ENCODE data around the gene FKBP11. TPM values are rescaled to one million over a fixed set of nuclear protein-coding genes. Genes with fewer than 3 reads are reported as not detected.

The FKBP11 gene
- total RNA-seq, 2 donors from 2014 or later = 30.1 to 30.7 TPM

- H3K27me3 Mint-ChIP-seq (ENCODE audit: insufficient read depth) = peaks cover 80% of the 10 kb centered on the region
- DNase-seq = peak; percentile 86
- H3K4me3 ChIP-seq (ENCODE audit: low read length) = no peak overlapping the region
- H3K9ac ChIP-seq (ENCODE audit: extremely low read depth, low read length, poor library complexity, severe bottlenecking) = no peak overlapping the region
- no peaks in the 10 kb centered on the region for H3K36me3 Mint-ChIP-seq (ENCODE audit: low read depth)
- no peaks in the 10 kb centered on the region for H3K9me3 ChIP-seq (ENCODE audit: control insufficient read depth, low read length)
- peaks cover 76% of the 10 kb centered on the region for H3K27me3 ChIP-seq (ENCODE audit: control insufficient read depth, insufficient read depth, low read length, poor library complexity, severe bottlenecking)
- no peak overlapping the region for H3K27ac Mint-ChIP-seq
- H3K4me1 ChIP-seq (ENCODE audit: control insufficient read depth, insufficient read depth, low read length) = no peaks in the 10 kb centered on the region
- H3K36me3 ChIP-seq (ENCODE audit: control insufficient read depth, insufficient read depth, low read length) = no peaks in the 10 kb centered on the region
- WGBS, 2 experiments (ENCODE audit: insufficient coverage in 1 of 2, insufficient read length in 1 of 2) = 11 to 17% methylated on average over 28 to 77 of the region's 77 CpGs
- H3K9me3 Mint-ChIP-seq = no peaks in the 10 kb centered on the region
- no peak overlapping the region for H3K27ac ChIP-seq (ENCODE audit: low read depth, low read length)
- peak overlapping the region; percentile 51 for H3K4me3 Mint-ChIP-seq
- TF ChIP-seq CTCF (conservative IDR thresholded peaks at IDR 0.05) = peak; percentile 38
- H3K4me1 Mint-ChIP-seq = peaks cover 17% of the 10 kb centered on the region
These were observed 44.8 kb upstream of the FKBP11 start for GRCh38 chr12:48969833-48970701.

DNA sequence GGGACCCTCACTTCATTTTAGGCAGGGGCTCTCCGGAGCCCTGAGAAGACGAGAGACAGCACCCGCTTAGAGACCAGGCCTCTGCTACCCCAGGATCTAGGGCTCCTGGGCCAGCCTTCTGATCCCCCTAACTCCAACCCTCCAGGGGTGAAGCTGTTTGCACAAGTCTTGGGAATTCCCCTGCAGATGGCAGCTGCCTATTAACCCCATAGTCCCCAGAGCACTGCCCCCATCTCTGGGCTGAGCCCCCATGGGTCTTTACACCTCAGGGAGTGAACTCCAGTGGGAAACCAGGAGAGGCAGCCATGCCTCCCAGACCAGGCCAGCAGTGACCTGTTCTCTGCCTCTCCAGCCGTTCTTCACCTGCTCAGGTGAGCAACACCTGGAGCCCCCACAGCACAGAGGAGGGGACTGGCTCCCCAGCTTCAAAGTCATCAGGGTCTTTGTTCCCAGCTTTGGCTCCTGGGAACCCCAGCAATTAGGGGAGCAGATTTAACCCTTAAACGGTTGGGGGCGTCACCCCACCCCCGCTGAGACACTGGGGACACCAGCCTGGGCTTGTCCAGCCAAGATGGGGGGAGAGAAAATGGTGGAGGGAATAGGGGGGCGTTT is 44.0 kb upstream of the FKBP11 start:
- peaks cover 67% of the 10 kb centered on the region for H3K27me3 ChIP-seq (ENCODE audit: control insufficient read depth, insufficient read depth, low read length, poor library complexity, severe bottlenecking)
- Mint-ChIP-seq H3K4me3 (no peak overlapping the region), H3K4me1 (peaks cover 20% of the 10 kb centered on the region), H3K36me3 (ENCODE audit: low read depth) (no peaks in the 10 kb centered on the region), H3K27me3 (ENCODE audit: insufficient read depth) (peaks cover 72% of the 10 kb centered on the region), H3K9me3 (no peaks in the 10 kb centered on the region), H3K27ac (no peak overlapping the region)
- H3K4me3 ChIP-seq (ENCODE audit: low read length) = no peak overlapping the region
- H3K9ac ChIP-seq (ENCODE audit: extremely low read depth, low read length, poor library complexity, severe bottlenecking) = no peak overlapping the region
- 45 to 55% methylated on average over 4 to 8 of the region's 8 CpGs for WGBS, 2 experiments (ENCODE audit: insufficient coverage in 1 of 2, insufficient read length in 1 of 2)
- no peaks in the 10 kb centered on the region for H3K4me1 ChIP-seq (ENCODE audit: control insufficient read depth, insufficient read depth, low read length)
- H3K27ac ChIP-seq (ENCODE audit: low read depth, low read length) = no peak overlapping the region
- no peaks in the 10 kb centered on the region for H3K36me3 ChIP-seq (ENCODE audit: control insufficient read depth, insufficient read depth, low read length)
- peak; percentile 70 for DNase-seq
- H3K9me3 ChIP-seq (ENCODE audit: control insufficient read depth, low read length) = no peaks in the 10 kb centered on the region
- no peak for TF ChIP-seq CTCF (conservative IDR thresholded peaks at IDR 0.05)

DNA sequence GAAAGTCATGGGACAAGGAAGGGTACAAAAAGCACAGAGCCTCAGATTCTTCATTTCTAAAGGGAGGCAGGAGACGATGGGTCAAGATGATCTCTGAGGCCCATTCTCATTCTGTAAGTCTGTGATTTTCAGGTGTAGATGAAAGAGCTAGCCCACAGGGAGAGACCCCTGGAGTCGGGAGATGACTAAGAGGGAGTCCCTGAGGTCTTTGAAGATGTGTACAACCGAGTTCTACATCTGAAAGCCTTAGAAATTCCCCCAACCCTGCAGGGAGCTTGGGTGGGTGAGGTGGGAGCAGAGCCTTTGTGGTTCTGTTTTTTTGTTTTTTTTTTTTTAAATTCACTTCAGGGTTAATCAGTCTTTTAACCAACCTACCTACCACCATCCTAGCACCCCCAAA is 43.2 kb upstream of the FKBP11 start:
- H3K4me3 Mint-ChIP-seq = no peak overlapping the region
- no peak for DNase-seq
- Histone ChIP-seq H3K27ac (ENCODE audit: low read depth, low read length) (no peak overlapping the region), H3K36me3 (ENCODE audit: control insufficient read depth, insufficient read depth, low read length) (no peaks in the 10 kb centered on the region), H3K27me3 (ENCODE audit: control insufficient read depth, insufficient read depth, low read length, poor library complexity, severe bottlenecking) (peaks cover 60% of the 10 kb centered on the region), H3K9ac (ENCODE audit: extremely low read depth, low read length, poor library complexity, severe bottlenecking) (no peak overlapping the region), H3K9me3 (ENCODE audit: control insufficient read depth, low read length) (no peaks in the 10 kb centered on the region), H3K4me1 (ENCODE audit: control insufficient read depth, insufficient read depth, low read length) (no peaks in the 10 kb centered on the region), H3K4me3 (ENCODE audit: low read length) (no peak overlapping the region)
- no peaks in the 10 kb centered on the region for H3K36me3 Mint-ChIP-seq (ENCODE audit: low read depth)
- no peaks in the 10 kb centered on the region for H3K9me3 Mint-ChIP-seq
- no peak for TF ChIP-seq CTCF (conservative IDR thresholded peaks at IDR 0.05)
- H3K27me3 Mint-ChIP-seq (ENCODE audit: insufficient read depth) = peaks cover 64% of the 10 kb centered on the region
- peaks cover 20% of the 10 kb centered on the region for H3K4me1 Mint-ChIP-seq
- 55 to 66% methylated on average over 1 to 3 of the region's 3 CpGs for WGBS, 2 experiments (ENCODE audit: insufficient coverage in 1 of 2, insufficient read length in 1 of 2)
- no peak overlapping the region for H3K27ac Mint-ChIP-seq
